GM19099 (cell line): Measurements from ENCODE around the gene PEX7.

ENCODE experiments used
- POLR2A ChIP-seq: IDR thresholded peaks from 3 replicates; pipeline ENCODE4 v1.6.1; 2011; ENCODE audit warnings: low read depth; ENCODE audit not compliant: insufficient read length; ENCODE audit errors: extremely low read depth

PEX7 gene

GRCh38 chr6:136955123-136955522 is 132.7 kb downstream of the PEX7 start:
- no peak for TF ChIP-seq POLR2A

- no peak for TF ChIP-seq POLR2A
Measured at GRCh38 chr6:136956590-136957544, 134.5 kb downstream of the PEX7 start.

GRCh38 chr6:136958168-136958567 is 135.8 kb downstream of the PEX7 start:
- no peak for TF ChIP-seq POLR2A

GRCh38 chr6:136959471-136959891 is 137.1 kb downstream of the PEX7 start:
- TF ChIP-seq POLR2A = no peak

- no peak for TF ChIP-seq POLR2A
Measured at GRCh38 chr6:136960781-136961180, 138.4 kb downstream of the PEX7 start.

- no peak for TF ChIP-seq POLR2A
Measured at GRCh38 chr6:136961848-136962247, 139.5 kb downstream of the PEX7 start.

GRCh38 chr6:136962661-136963060 is 140.3 kb downstream of the PEX7 start:
- no peak for TF ChIP-seq POLR2A

GRCh38 chr6:136963259-136963658 is 140.9 kb downstream of the PEX7 start:
- TF ChIP-seq POLR2A = no peak
